NCI-H1694 (cell line): ENCODE results near the gene SLC13A1.
"Not testable (repeated sequence)": the region's sequence is repeated elsewhere in the genome, so short reads cannot be mapped to it uniquely, and the experiment has no call there.

ENCODE experiments used
- DNase-seq: peaks from one replicate; lab custom pipeline; 2025; lab: John Stamatoyannopoulos, UW

The SLC13A1 gene

DNA sequence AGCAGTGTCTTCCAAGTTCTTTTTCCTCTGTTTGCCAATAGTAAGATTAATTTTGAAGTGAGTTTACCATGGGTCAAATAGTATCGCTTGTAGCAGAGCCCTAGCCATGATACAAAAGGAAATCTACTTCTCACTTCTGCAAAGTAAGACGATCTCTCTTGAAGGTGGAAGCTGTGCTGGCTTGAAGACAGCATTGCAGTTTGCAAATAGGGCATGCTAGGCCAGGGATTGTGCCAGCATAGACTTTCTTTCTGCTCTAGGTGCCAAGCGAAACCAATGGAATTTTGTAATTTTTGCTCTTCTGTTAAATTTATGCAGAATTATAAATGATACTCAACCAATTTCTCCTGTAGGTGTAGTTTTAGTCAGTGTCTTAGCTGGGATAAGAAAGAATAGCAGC, 74.5 kb downstream of the SLC13A1 start:
- DNase-seq: no peak

DNA sequence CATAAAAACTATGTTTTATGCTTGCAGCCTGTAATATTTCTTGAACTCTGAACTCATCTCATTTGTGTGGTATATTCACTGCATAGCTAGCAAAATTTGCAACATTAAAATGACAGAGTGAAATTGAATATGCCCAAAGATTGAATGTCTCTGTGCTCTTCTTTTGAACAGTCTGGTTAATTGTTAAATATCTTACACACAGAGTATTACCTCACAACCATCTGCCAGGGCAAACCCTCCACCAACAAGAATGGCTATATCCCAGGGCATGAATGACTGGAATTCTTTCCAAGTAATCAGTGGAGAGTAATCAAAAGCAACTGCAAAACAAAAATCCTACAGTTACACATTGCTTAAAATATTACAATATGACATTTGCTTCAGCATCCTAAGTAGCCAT, 76.9 kb downstream of the SLC13A1 start:
- peak; percentile 12 for DNase-seq

DNA sequence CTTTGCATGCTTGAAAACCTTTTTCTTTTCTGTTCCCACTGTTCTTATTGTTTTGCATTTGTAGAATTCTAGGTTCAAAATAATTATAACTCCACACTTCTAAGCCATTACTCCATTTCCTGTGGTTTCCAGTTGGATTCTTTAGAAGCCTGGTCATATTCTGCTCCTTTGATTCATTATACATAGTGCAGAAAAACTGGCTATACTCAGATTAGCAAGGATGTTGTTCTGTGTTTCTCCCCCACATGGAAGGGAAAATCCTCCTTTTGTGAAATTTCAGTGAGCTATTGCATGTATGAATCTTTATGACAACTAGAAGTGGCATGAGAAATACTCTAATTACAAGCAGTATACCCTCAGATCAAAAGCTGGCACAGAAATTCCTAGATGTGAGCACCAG, 79.5 kb downstream of the SLC13A1 start:
- DNase-seq: no peak

DNA sequence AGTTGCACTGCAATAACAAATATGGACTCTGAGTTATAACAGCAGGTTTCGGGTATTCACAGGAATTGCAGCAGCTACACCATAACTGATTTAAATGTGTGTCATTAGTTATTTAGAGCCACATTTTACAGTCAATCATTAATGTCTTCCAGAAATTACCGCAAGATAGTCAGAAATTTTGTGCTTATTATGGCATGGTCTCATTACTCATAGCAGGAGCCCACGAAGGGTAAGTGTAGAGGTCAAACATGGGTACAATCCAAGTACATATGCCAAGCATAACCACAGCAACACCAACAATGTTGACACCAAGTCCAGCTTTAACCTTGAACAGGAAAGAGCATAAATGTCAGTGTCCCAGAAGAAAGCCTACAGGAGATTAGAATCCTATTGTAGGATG, 84.4 kb downstream of the SLC13A1 start:
- no peak for DNase-seq

DNA sequence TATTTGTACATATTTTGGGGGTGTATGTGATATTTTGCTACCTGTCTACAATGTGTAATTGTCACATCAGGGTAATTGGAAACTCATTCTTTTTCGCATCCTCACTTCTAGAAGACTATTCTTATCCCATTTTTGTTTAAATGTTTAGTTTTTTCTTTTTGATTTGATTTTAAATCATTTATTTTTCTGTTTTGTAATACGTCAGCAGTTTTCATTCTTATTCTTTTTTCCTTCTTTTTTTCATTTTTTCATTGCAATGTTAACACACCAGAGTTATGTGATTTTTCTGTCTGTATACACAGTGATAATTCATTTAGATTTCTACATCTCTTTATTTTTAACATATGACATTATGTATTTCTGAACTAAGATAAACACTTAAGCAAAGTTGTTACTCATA, 85.5 kb downstream of the SLC13A1 start:
- no peak for DNase-seq

DNA sequence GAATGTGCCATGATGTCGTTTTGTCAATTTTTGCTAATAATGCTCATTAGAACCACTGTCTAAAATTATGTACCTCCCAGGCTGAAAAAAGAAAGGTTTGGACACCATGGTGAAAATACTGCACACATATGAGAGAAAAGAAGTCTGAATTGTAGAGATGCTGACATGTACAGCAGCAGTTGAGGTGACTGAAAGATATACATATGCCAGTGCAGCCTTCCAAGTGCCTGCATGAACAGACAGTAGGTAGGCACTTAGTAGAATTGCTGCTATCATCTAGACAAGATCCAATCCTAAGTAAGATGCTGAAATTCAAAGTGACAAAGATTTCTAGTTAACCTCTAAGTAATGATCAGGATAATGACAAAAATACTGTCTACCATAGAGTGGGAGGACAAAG, 86.9 kb downstream of the SLC13A1 start:
- no peak for DNase-seq

DNA sequence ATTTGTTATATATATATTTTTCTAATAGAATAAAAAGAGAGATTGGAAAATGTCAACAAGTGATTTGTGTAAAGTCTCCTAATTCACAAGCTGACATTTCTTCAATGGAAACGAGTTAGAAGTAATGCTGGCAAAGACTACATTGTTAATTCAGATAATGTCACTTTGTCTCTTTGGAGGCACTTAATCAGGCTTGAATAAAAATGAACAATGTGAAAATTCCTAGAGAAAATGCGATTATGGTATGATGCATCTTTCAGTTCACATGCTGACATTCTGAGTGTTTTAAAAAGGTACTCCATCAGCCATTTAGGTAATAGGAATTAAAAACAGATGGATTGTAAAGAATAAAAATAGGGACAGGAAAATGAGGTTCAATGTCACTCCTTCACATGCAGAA, 100.1 kb downstream of the SLC13A1 start:
- no peak for DNase-seq

DNA sequence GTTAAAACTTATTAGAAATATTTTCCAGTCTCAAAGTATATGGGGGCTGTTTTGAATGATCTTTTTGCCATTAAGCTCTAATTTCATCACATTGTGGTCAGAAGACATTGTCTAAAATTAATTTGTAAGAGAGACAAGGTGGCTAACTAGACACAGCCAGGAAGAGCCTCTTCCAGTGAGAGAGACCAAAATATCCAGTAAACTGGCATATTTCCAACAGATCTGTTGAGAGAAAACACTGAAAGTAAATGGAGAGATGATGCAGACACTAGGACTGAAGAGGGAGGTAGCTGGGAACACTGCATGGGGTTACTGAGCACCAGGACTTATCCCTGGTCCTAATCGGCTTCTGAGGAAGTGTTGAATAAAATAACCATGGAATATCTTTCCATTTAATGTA, 102.8 kb downstream of the SLC13A1 start:
- DNase-seq: peak; percentile 7

DNA sequence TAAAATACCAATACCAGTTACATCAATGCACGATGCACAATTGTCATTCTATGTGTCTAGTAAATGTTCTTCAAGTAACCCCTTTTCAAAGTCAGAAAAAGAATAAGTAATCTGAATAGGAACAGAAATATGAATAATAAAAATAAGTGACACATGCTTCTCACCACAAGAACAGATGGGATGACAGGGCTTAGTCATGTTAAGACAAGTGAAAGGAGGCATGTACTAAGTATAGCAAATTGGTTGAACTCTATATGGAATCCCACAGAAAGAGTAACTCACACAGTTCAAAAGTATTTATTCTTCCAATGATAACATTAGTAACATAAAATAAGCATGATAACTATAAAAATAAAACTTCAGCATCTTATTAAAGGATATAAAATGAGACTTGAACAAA, 103.3 kb downstream of the SLC13A1 start:
- peak; percentile 28 for DNase-seq

DNA sequence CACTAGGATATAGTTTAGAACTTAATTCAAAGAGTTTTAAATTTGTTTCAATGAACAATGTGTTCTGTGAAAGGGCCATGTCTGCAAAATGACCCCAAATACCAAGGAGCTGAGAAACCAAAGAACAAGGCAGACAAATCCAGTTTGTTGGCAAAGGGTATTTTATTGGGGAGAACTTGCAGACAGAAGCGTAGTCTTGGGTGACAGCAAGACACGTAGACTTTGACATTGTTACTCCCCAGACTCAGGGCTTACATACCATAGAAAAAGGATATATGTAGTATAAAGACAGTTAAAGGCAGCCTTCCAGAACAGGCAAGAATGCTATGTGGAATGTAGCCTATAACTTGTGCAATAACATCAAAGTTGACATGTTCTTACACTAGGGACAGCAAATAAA, 109.3 kb downstream of the SLC13A1 start:
- DNase-seq: no peak

DNA sequence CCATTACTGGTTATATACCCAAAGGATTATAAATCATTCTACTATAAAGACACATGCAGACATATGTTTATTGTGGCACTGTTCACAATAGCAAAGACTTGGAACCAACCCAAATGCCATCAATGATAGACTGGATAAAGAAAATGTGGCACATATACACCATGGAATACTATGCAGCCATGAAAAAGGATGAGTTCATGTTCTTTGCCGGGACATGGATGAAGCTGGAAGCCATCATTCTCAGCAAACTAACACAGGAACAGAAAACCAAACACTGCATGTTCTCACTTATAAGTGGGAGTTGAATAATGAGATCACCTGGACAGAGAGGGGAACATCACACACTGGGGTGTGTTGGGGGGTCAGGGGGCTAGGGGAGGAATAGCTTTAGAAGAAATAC, 112.9 kb downstream of the SLC13A1 start:
- DNase-seq: not testable (repeated sequence)

DNA sequence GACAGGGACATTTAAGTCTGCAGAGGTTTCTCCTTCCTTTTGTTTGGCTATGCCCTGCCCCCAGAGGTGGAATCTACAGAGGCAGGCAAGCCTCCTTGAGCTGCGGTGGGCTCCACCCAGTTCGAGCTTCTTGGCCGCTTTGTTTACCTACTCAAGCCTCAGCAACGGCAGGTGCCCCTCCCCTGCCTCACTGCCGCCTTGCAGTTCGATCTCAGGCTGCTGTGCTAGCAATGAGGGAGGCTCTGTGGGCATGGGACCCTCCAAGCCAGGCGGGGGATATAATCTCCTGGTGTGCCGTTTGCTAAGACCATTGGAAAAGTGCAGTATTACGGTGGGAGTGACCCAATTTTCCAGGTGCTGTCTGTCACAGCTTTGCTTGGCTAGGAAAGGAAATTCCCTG, 114.9 kb downstream of the SLC13A1 start:
- DNase-seq: not testable (repeated sequence)

DNA sequence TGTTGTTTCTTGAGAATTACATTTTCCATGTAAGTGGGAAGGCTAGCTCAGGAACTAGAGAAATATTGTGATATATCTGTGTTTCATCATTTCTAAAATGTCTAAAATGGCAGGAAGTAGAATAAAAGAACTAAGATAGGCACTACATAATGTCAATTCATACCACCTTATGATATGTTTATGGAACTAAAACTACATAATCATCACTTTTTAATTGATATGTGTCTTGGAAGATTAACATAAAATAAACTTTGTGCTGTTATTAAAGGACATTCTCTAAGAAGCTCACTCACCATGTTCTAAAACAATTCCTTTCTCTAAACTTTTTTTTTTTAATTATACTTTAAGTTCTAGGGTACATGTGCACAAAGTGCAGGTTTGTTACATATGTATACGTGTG, 120.7 kb downstream of the SLC13A1 start:
- no peak for DNase-seq

DNA sequence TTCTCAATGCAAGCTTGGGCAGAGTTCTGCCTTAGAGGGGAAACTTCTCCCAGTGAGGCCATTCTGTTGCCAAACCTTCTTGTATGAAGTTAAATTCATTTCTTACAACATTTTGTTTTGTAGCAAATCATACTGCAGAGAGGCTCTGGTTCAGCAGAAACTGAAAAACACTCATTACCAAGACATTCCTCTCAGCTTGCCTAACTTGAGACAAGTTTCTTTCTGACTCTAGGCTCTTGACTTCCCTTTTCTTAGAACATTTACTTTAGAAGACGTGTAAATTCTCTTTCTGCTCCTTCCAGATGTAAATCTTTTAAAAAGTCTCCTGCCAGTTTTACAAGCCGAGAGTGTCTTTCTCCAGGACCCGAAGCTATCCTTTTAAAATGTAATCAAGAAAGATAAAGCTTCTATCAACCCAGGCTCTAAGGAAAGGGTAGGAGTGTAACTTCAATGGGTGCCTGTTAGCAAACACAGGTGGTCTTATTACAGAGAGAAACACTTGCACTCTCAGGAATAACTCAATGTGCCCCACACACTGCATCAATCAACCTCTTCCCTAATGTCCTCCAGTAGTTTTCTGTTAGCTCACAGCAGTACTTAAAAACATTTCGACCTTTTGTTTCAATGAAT, 123.8 kb downstream of the SLC13A1 start:
- DNase-seq: no peak

DNA sequence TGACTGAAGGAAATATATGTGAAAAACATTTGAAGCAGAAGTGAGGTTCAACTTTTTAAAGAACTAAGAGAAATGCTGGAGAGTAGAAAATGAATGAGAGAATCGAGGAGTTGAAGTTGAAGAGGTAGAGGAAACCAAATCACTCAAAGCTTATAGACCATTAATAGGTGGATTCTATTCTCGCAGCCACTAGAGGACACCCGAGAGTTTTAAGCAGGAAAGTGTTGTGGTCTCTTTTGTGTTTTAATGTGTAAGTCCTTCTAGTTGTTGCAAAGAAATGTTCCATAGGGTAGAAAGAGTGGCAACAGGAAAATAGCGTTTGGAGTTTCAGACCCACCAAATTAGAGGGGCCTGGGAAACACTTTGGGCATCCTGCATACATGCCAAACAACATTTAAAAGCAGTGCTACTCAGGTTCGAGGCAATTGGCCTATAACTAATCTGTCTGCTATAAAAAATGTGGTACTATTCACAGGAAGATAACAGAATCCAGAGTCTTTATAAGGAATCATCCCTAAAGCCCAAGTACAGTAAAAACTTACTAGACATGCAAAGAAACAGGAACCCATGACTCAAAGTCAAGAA, 129.0 kb downstream of the SLC13A1 start:
- no peak for DNase-seq

DNA sequence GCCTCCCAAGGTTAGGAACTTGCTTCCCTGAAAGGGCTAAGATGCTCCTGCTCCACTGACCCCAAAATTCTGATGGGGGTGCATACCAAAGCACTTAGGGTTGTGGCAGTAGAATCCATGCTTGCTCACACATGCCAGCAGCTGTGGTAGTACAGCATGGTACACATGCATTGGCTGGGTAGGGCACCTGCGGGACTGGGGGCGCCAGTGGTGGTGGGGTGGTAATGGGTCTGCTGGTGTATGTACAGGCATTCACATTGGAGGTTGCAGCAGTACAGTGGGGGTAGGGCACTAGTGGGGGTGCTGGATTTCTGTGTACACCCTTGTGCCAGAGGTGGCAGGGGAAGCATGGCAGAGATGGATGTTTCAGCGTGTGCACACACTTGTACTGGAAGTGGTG, 132.0 kb downstream of the SLC13A1 start:
- no peak for DNase-seq
